HG03175 (cell line): Measurements from ENCODE around the gene CEBPE.

Source experiments
- ATAC-seq: cut with Tn5 transposase; IDR thresholded peaks from one replicate; pipeline ENCODE4 v1.9.1; 2021; ENCODE audit warnings: mild to moderate bottlenecking, moderate library complexity; ENCODE audit not compliant: unreplicated experiment

CEBPE gene

GRCh38 chr14:23104591-23105347 is 14.3 kb downstream of the CEBPE start, which contains the start of gene CIROP:
Gene CIROP, minus strand, starts transcription at chr14:23104989. Its CDS starts 69 bp downstream, at chr14:23104920.
- no peak for ATAC-seq

GRCh38 chr14:23104070-23104590 is 14.9 kb downstream of the CEBPE start:
- no peak for ATAC-seq

- ATAC-seq, result no peak
Measured at GRCh38 chr14:23103581-23103980, 15.5 kb downstream of the CEBPE start.

GRCh38 chr14:23102801-23103200 is 16.3 kb downstream of the CEBPE start:
- no peak for ATAC-seq

- no peak for ATAC-seq
Measured at GRCh38 chr14:23101986-23102625, 16.9 kb downstream of the CEBPE start.

- no peak for ATAC-seq
Measured at GRCh38 chr14:23101213-23101970, 17.7 kb downstream of the CEBPE start.

- ATAC-seq, result no peak
Measured at GRCh38 chr14:23099212-23099861, 19.7 kb downstream of the CEBPE start.

- ATAC-seq, result no peak
Measured at GRCh38 chr14:23097786-23098185, 21.3 kb downstream of the CEBPE start.

- peak; percentile 94 for ATAC-seq
Measured at GRCh38 chr14:23095196-23096108, 23.6 kb downstream of the CEBPE start, which contains the start of gene C14orf119. Gene C14orf119, plus strand, starts transcription at chr14:23095505. Its CDS starts 2,154 bp downstream, at chr14:23097659.

- ATAC-seq, result peak; percentile 35
Measured at GRCh38 chr14:23094666-23095195, 24.3 kb downstream of the CEBPE start, which contains the start of gene ACIN1. Gene ACIN1, minus strand, starts transcription at chr14:23095136. Its CDS starts 24 bp downstream, at chr14:23095112.

- no peak for ATAC-seq
Measured at GRCh38 chr14:23093991-23094665, 24.9 kb downstream of the CEBPE start.

GRCh38 chr14:23093526-23093925 is 25.5 kb downstream of the CEBPE start:
- no peak for ATAC-seq

GRCh38 chr14:23093104-23093503 is 26.0 kb downstream of the CEBPE start:
- no peak for ATAC-seq

- no peak for ATAC-seq
Measured at GRCh38 chr14:23091294-23092225, 27.5 kb downstream of the CEBPE start.

GRCh38 chr14:23090254-23090636 is 28.8 kb downstream of the CEBPE start:
- ATAC-seq, result no peak

GRCh38 chr14:23089498-23090253 is 29.4 kb downstream of the CEBPE start:
- no peak for ATAC-seq

- ATAC-seq, result no peak
Measured at GRCh38 chr14:23086565-23086964, 32.5 kb downstream of the CEBPE start.
